SK-N-DZ (cell line): Measurements from ENCODE around the gene PDCD1LG2. TPM values are rescaled to one million over a fixed set of nuclear protein-coding genes. Genes with fewer than 3 reads are reported as not detected.
"Not testable (repeated sequence)": the region's sequence is repeated elsewhere in the genome, so short reads cannot be mapped to it uniquely, and the experiment has no call there.

Experiments
- DNase-seq: peaks from one replicate; pipeline ENCODE4 v3.0.0-alpha.2; 2015; ENCODE audit warnings: low spot score
- polyA plus RNA-seq, 2 experiments: library from polyadenylated mRNA; depleted of rRNA; stranded (reverse); fragments of >200 nt; gene quantifications; 2 replicates each; pipeline ENCODE4 v1.2.3, GENCODE V29; 2014

Gene PDCD1LG2
- not detected in 2 replicates for polyA plus RNA-seq (2014; cell fraction: cytosol; rRNA removed)
- not detected in 2 replicates for polyA plus RNA-seq (2014; cell fraction: nucleus; rRNA removed)

DNA sequence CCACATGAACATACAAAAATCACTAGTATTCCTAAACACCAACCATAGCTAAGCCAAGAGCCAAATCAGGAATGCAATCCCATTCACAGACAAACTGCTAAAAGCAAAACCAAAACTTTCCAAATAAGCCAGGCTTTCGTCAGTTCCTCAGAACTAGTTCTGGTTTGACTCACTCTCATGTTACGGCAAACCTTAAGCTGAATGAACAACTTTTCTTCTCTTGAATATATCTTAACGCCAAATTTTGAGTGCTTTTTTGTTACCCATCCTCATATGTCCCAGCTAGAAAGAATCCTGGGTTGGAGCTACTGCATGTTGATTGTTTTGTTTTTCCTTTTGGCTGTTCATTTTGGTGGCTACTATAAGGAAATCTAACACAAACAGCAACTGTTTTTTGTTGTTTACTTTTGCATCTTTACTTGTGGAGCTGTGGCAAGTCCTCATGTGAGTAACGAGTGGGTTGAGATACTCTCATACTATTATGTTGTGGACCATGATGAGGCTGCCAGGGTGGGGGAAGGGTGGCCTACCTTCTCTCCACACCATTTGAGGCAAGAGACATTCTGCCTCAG, at the start of gene PDCD1LG2:
PDCD1LG2 (plus strand) TSS at position 172 of the 572 bp plus-strand sequence. CDS start 12,016 bp downstream, outside the sequence.
- DNase-seq: no peak

GRCh38 chr9:5464831-5465330, 45.5 kb upstream of the PDCD1LG2 start:
- DNase-seq: not testable (repeated sequence)

DNA sequence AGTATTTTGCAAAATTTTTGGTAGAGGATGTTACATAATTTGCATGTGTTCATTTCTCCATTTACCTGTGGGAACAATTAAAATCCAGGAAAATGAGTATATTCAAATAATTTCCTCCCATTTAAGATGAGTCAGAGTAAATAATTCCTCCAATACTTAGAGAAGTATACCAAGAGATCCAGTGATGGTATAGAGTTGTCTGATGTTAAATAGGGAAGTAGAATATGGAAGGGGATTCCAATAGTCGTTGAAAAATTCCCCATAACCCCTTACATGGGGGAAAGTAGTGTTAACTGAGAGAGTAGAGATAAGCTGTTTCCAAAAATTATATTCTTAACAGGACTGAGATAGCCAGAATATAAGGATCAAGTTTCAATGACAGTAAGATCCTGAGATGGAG, 44.3 kb upstream of the PDCD1LG2 start:
- no peak for DNase-seq

DNA sequence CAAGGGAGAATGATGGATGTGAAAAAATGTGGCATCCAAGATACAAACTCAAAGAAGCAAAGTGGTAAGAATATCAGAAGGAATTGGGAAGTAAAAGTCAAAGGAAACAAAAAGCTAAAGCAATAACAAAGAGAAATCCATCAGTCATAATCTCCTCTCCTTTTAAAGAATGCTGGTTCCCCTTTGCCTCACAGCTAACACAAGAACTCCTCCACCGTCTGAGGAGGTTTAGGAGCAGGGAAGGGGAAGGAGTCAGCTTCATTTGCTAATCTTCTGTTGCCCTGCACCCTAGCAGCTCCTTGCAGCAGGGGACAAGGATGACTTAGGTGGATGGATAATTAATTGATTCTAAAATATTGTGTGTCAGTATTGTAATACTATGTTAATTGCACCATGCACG, 43.6 kb upstream of the PDCD1LG2 start:
- DNase-seq: no peak

- DNase-seq: no peak
Observed at GRCh38 chr9:5468850-5469249, 41.5 kb upstream of the PDCD1LG2 start.

GRCh38 chr9:5470122-5470521, 40.2 kb upstream of the PDCD1LG2 start:
- no peak for DNase-seq

GRCh38 chr9:5470816-5471215, 39.5 kb upstream of the PDCD1LG2 start:
- DNase-seq: no peak

- DNase-seq: not testable (repeated sequence)
Observed at GRCh38 chr9:5475611-5476010, 34.7 kb upstream of the PDCD1LG2 start.

DNA sequence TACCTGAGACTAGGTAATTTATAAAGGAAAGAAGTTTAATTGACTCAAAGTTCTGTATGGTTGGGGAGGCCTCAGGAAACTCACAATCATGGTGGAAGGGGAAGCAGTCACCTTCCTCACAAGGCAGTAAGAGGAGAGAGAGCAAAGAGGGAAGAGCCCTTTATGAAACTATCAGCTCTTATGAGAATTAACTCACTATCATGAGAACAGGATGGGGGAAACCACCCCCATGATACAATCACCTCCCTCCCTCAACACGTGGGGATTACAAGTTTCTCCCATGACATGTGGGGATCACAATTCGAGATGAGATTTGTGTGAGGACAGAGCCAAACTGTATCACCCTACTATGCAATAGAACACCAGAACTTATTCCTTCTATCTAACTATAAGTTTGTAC, 32.1 kb upstream of the PDCD1LG2 start:
- no peak for DNase-seq

DNA sequence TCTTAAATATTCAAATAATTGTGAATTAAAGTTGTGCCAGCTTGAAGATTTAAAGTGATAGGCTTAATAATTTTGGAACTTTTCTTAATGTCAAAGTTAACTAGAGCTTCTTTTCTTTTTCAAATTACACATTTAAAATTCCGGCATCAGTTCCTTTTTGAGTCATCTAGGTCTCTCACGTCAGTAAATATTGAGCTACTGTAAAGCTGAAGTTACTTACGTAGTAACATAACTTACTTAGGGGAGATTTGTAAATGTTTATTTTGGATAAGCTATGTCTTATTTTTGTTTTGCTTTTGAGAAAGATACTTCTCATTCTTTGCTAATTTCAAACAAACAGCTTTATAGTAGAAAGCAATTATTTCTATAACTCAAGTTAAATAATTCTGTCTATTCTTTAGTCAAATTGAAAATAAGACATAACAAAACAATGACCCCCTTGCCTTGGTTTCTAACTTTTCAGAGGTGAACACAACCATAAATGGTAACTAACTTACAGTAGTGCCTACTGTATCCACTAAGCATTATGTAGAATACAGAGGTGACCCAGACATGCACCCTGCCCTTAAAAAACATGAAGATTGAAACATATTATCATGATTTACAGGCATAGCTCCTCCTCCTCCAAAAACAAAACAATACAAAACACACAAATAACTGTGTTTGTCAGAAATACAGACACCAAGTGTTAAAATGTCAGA, 30.2 kb upstream of the PDCD1LG2 start:
- no peak for DNase-seq

- DNase-seq: no peak
Observed at GRCh38 chr9:5480919-5481318, 29.4 kb upstream of the PDCD1LG2 start.

DNA sequence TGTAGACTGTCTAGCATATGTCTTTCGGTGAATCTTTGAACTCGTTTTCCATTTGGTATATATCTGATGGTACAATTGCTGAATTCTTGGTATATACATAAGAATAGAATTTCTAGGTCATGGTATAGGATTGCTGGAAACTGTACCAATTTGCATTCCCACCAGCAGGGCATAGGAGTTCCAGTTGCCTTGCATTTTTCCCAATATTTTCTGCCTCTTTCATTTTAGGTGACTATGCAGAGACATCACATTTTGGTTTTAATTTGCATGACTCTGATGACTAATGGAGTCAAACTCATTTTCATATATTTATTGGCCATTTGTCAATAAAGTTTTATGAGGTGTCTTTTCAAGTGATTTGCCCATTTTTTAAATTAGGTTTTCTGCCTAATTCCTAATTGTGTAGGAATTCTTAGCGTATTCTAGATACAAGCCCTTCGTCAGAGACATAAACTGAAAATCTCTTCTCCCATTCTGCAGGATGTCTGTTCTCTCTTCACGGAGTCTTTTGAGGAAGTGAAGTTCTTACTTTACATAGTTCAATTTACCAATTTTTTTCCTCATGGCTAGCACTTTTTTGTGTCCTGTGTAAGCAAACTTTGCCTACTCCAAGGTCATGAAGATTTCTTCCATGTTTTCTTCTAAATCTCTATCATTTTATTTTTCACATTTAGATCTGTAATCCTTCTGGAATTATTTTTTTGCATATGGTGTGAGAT, 28.9 kb upstream of the PDCD1LG2 start:
- no peak for DNase-seq

DNA sequence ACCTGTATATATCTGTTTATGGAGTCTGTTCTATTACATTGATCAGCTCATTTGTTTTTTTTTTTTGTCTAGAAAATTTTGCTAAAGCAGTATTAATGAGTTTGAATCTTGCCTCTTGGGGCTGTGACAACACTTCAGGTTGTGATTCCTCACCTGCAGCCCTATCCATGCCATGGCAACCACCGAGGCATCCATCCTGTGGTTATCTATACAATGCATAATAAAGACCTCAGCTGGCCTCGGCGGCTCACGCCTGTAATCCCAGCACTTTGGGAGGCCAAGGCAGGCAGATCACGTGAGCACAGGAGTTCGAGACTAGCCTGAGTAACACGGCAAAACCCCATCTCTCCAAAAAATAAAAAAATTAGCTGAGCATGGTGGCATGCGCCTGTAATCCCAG, 28.1 kb upstream of the PDCD1LG2 start:
- no peak for DNase-seq

GRCh38 chr9:5483306-5483705, 27.0 kb upstream of the PDCD1LG2 start:
- DNase-seq: no peak

- no peak for DNase-seq
Observed at GRCh38 chr9:5485378-5486085, 24.8 kb upstream of the PDCD1LG2 start.

- no peak for DNase-seq
Observed at GRCh38 chr9:5486988-5487387, 23.3 kb upstream of the PDCD1LG2 start.

DNA sequence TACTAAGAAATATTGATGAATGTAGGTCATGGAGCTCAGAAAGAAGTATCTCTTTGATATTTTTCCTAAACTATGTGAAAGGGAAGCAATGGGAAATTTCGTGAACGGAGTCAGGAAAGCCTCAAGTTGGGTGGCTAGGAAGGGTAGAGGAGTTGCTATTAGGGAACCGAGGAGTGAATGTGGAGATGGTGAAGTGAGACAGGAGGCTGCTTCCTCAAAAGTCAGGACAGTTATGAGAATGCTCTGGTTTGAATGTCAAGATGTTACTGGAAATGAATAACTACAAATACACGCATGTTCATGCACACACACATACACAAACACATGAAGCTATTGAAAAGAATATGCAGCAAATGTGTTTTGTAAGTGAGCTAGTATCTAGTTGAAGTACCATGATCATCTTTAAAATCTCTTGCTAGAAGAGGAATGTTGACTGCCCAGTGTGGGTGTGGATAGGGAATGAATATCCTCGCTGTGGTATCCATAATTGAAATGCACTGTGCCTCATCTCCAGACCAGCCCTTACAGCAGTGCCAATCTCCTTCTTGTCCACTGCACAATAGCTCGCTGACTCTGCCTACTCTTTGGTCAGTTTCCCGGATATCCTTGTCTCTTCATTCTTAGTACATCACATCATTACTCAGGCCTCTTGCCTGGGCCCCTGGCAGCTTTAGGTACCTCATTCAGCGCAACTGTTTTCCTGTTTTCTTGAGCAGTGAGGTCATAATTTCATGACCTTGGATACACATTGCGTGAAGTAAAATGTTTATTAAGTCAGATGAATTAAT, 21.9 kb upstream of the PDCD1LG2 start:
- DNase-seq: no peak

- DNase-seq: no peak
Observed at GRCh38 chr9:5489630-5490490, 20.5 kb upstream of the PDCD1LG2 start.

- no peak for DNase-seq
Observed at GRCh38 chr9:5492965-5493678, 17.2 kb upstream of the PDCD1LG2 start.
